NT2/D1 (cell line): ENCODE measurements around the gene ZNF614.

ENCODE experiments used
- SUZ12 ChIP-seq: IDR thresholded peaks from 2 replicates; pipeline ENCODE4 v1.6.1; 2011; ENCODE audit not compliant: insufficient read length, insufficient read depth; ENCODE audit errors: extremely low read depth
- YY1 ChIP-seq: IDR thresholded peaks from 2 replicates; pipeline ENCODE4 v1.6.1; 2011; ENCODE audit not compliant: insufficient read length, insufficient read depth
- ZNF274 ChIP-seq: IDR thresholded peaks from 2 replicates; pipeline ENCODE4 v1.6.1; 2011; ENCODE audit warnings: mild to moderate bottlenecking, low read depth, low read length

DNA sequence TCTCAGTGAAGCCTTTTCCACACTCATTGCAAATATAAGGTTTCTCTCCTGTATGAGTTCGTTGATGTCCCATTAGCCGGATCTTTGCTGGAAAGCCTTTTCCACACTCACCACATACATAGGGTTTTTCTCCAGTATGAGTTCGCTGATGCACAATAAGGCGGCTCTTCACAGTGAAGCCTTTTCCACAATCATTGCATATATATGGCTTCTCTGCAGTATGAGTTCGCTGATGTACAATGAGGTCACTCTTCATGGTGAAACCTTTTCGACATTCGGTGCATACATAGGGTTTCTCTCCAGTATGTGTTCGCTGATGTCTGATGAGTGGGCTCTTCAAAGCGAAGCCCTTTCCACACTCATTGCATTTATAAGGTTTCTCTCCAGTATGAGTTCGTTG is 34.8 kb downstream of the ZNF614 start:
- TF ChIP-seq SUZ12 = no peak
- no peak for TF ChIP-seq YY1
- no peak for TF ChIP-seq ZNF274
